GM21381 (cell line): ENCODE data around the gene DMD.
"Not testable (repeated sequence)": the region's sequence is repeated elsewhere in the genome, so short reads cannot be mapped to it uniquely, and the experiment has no call there.

Experiments used
- ATAC-seq: cut with Tn5 transposase; IDR thresholded peaks from one replicate; pipeline ENCODE4 v1.9.1; 2021; ENCODE audit warnings: mild to moderate bottlenecking, moderate library complexity; ENCODE audit not compliant: unreplicated experiment

The DMD gene

DNA sequence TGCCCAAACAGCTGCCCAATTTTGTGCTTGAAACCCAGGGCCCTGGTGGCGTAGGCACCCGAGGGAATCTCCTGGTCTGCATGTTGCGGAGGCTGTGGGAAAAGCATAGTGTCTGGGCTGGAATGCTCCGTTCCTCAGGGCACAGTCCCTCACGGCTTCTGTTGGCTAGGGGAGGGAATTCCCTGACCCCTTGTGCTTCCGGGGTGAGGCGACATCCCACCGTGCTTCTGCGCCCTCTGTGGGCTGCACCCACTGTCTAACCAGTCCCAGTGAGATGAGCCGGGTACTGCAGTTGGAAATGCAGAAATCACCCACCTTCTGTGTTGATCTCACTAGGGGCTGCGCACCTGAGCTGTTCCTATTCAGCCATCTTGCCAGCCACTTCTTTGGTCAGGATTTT lies 1740.1 kb downstream of the DMD start:
- no peak for ATAC-seq

DNA sequence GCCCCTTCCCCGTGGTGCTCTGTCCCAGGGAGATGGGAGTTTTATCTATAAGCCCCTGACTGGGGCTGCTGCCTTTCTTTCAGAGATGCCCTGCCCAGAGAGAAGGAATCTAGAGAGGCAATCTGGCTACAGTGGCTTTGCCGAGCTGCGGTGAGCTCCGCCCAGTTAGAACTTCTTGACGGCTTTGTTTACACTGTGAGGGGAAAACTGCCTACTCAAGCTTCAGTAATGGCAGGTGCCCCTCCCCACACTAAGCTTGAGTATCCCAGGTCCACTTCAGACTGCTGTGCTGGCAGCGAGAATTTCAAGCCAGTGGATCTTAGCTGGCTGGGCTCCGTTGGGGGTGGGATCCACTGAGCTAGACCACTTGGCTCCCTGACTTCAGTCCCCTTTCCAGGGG lies 1740.6 kb downstream of the DMD start:
- ATAC-seq = not testable (repeated sequence)

DNA sequence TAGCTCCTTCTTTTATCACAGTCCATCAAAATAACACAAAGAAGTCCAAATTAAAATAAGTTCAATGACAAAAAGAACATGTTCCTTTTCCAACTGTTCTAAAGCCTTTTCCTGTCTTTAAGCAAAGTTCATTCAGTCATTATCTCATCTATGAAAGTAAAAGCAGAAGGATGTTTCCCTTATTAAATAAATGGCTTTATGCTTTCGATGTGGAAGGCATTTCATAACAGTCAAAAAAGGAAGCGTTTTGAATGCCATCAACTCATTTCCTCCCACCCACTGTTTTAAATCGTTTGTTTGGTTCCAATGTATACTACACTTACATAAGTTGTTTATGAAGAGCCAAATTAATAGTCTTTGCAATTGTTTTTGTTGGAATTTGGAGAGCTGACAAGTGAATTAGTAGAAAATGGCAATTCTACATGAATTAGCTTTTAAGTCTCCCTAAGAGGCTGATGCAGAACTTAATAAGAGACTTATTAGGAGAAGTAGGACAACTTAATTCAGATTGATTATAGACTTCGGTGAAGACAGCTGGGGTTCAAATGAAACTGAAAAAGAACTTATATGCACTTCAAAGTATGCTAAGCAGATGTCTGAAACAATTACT lies 1746.9 kb downstream of the DMD start:
- no peak for ATAC-seq

DNA sequence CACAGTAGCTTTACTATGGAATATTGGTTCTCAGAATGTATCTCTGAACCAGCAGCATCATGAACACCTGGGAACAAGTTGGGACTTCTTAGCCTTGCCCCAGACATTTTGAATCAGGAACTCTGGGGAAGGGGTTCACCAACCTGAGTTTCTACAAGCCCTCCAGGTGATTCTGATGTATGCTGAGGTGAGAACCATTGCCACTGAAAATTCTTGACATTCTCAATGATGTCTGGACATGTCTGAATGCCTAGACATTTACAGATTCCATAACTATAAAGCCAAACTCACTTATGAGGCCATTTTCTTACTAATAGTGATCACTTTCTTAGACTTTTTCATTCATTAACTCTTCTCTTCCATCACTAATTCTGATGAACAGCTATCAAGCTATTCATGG lies 1750.1 kb downstream of the DMD start:
- no peak for ATAC-seq

DNA sequence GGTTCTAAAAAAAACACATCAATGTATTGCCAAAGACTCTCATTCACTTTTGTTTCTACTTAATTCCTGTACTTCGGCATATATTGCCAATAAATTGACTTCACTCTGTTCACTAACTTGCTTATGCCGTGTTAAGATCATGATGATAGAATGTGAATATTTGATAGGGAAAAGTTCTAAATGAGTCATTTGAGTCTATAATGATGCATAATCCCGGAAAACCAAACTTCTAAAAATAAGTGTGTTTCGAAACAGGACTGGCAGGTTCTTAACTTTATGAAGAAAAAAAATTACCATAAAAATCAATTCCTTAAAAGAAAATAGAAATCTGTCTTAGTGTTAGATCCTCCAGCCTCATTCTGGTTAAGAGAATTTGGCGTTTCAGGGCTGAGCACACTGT lies 1752.0 kb downstream of the DMD start:
- no peak for ATAC-seq

DNA sequence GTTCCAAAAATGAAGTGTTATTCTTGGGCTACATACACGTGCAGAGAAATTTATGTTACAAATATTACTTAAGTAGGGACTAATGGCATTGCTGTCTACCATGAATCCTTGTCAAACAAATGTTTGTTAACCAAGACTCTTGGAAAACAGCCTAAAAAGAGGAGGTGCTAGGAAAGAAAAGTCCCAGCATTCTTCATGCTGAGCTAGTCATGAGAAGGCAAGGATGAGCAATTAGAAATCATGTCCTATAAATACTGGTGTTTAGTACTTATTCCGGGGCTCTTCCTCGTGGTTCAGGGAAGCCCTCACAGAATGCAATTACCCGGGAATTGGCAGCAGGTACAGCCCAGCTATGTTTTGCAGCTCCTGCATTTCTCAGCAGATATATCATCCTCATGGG lies 1761.4 kb downstream of the DMD start:
- ATAC-seq = no peak

DNA sequence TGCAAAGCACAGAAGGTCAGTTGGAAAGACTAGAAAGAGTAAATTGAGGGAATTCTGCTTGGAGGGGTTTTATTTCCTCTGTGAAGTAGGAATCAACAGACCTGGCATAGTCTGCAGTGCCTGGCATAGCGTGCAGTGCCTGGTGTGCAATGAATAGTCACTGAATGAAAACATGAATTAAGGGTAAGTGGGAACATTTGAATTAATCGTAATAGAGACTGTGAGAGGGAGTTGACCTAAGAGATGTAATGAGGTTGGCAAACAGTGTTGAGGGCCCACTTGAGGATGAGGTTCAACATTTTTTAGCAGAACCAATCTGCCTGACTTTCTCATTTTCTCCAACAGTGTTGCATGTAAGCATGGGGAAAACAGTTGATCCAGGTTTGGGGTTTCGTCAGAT lies 1762.3 kb downstream of the DMD start:
- ATAC-seq = no peak

DNA sequence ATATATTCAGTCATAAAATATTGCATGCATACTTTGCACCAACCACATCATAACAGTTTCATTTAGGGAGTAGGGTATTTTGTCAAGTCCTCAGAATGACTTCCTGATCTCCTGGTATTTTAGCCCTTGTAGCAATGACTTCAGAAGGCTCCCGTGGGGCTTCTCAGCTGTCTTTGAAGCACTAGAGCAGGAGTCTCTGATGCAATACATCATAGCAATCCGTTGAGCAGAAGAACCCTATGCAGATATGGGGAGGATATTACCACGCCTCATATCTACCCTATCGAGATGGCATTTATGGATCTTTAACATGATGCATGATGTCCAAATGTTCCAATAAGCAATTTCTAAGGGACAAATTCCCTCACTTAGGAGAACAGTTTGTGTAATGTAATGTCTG lies 1765.8 kb downstream of the DMD start:
- ATAC-seq = no peak

DNA sequence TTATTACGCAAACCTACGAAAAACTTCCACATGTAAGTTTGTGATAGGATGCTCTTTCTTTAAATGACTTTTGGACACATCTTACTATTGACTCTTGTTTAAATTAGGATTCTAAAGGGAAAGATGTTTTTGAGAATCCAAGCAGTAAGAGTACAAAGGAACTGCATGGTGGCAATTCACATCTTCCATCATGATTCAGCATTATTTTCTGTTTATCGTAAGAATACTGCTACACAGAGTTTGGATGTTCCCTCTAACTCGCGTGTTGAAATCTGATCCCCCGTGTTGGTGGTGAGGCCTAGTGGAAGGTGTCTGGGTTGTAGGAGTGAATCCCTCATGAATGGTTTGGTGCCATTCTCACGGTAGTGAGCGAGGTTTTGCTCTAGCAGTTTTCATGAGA lies 1767.7 kb downstream of the DMD start:
- ATAC-seq = no peak

DNA sequence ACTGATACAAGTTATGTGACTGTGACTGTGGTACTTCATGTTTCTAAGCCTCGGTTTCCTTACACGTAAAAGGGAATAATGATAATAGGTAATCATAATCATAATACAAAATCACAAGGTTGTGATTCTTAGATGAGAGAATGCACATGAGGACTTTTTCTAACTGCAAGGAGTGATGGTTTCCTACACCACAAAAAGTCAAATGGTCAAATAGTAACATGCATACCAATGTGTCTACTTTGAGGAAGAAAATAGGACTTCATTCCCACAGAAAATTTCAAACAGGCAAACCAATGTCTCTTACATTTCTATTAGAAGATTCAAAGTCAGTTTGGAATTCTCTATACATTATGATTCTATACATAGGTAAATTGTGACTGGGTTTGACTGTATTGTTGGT lies 1770.8 kb downstream of the DMD start:
- ATAC-seq = no peak

DNA sequence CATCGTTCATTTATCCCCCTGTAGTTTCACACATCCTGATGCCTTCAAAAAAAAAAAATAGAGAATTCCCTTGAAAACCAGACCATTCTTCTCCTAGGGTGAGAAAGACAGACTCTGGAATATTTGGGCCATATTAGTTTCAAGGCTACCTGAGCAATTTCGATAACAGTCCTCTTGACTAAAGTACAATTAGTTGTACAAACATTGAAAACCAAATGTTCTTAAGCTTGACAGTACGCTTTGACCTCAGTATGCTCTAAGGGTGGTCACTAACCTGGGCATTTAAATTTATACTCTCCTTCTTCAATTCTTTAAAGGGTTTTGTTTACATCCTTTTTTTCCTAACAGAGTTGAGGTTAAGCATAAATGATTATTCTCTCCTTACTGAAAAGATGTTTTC lies 1774.9 kb downstream of the DMD start:
- ATAC-seq = no peak

DNA sequence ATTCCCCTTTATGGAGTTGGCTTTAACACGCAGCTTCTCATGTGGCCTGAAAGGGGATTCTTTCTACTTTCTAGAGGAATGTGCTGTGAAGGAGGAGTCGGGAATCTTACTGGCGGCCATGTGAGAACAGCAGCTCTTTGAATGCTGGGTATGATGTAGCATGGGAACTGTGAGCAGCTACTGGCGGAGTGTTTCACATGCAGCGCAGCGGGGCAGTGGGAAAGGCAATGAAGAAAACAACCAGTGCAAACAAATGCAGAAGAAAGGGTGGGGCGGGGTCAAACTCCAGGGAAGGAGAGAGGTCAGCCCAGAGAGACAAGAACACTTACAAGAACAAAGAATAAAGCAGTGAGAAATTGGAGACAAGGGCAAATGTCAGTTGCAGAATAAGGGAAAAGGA lies 1775.8 kb downstream of the DMD start:
- ATAC-seq = no peak

DNA sequence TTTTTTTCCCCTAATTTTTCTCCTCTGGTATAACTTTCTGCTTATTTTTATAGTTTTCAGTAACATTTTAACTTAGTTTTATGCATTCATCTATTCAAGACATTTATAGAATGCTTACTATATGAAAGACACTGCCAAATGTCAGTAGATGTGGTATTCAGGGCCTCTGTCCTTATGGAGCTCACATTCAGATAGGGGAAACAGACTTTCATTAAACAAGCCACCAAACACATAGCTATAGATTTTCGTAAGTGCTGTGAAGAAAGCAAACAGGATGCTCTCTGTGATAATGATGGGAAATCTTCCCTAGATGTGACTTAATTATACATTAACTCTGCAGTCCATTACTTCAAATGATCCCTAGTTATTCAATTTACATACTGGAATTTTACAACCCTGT lies 1777.5 kb downstream of the DMD start:
- no peak for ATAC-seq

DNA sequence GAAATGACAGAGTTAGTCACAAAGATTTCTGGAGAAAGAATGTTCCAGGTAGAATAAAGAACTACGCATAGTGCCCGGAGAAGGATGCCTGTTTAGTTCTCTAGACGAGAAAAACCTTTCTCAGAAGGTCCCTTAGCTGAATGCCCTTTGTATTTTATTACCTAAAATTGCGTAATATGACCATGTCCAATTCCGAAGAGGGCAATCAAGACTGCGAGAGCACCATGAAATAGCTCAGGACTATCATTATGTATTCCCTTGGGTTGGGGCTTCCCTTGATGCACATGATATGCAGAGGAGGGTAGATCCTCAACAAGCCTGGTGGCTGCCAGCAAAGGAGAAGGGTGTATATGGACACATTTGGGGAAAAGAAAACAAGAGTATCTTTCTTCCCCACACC lies 1781.4 kb downstream of the DMD start:
- ATAC-seq = no peak

DNA sequence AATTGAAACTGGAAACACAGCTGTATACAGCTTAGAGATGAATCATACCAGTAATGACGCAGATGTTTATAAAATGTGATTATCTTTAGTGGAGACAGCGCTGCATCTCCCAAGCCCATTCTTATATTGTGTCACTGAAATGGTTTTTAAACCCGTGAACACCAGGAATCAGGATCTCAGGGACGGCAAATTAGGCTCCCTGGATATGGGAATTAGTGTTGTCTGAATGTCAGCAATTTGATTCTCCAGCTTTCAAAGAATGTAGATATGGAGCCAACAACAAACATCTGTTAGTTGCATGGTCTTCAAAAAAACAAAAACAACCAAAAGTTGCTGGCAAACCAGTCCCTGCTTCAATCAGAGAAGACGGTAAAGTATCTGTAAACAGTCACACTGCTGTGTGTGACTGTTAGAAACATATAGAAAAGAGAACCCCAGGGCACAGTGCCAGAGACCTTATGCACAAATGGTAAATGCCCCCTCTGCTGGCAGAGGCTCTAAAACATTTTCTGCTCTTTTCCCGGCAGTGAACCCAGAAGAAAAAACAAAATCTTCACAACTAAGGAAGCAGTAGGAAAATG lies 1787.7 kb downstream of the DMD start:
- ATAC-seq = no peak

DNA sequence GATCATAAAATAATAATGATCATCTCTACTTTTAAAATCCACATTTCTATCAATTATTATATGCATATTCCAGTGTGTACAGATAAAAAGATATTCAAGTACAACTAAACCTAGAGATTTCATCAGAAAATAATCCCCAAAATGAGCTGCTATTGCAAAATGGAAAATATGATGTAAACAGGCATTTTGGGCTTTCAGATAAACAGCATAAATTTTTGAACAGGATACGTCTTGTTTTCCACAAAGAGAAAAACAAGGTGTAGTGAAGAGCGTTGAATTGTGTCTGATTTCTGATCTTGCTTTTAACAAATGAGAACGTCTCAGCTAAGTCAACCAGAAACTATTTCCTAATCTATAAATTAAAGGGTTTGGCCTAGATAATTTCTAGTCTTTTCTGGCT lies 1789.9 kb downstream of the DMD start:
- no peak for ATAC-seq

DNA sequence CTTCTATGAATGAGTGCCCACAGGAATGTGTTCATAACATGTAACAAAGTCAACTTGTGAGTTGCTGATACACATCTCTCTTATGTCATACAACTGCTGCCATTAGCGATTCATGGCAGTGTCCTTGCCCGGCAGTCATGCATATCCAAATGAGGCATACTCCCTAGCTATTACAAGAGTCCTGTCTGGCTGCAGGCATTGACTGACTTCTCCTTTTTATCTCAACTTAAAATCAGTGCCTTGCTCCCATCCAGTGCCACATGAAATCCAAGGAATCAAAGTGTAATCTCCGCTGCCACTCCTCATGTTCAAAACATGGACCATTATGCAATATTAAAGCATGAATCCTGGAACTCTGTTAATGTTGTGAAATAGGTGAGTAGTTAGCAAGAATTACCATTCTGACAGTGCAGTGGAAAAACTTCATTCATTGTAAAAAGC lies 1790.6 kb downstream of the DMD start:
- no peak for ATAC-seq

DNA sequence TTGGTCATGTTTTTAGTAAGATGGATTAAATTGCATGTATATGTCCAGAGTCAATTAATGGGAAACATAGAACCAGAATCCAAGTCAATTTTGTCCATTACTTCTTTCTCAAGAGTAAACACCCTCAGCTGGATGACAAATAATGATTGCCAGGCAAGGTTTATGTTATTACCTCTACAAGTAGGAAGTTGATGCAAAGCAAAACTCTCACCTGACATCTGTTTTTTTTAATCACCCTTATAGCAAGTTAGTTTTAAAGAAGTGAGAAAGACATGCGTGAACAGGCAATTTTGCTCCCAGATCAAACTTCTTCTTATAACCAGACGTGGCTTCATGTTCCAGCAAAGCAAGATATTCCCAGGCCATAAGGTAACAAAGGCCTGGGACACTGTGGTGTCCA lies 1791.0 kb downstream of the DMD start:
- ATAC-seq = no peak

DNA sequence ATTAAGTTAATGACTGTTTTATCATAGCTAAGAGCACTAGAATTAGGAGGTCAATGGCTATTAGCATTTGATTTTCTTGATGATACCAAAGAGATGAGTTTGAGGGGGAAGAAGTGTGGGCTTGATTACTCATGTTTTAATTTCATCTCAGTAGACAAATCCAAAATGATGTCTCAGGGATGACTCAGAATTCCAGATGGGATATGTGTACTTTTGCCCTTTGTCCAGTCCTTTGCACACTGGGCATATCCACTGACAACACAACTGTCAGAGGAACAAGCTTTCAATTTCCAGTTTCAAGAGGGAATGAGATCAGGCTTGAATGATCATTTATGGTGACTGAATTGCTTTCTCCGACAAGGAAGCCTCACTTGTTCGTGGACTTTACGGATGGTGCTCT lies 1814.2 kb downstream of the DMD start:
- no peak for ATAC-seq

DNA sequence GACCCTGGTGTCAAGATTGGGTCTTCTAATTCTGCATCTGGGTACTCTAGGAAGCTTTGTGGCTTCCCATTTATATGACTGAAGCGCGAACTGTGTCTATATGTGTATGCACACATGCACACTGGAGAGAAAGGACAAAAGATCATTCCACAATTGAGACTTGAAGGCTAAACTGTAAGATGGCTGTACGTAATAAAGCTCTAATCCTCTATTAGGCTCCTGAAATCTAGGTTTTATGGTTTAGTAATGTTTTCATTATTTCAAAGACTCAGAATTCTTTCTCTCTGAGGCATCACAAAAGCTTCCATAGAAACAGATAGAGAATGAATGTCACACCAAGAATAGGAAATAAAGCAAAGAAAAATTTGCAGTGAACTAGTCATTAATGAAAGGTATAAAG lies 1818.8 kb downstream of the DMD start:
- ATAC-seq = no peak

DNA sequence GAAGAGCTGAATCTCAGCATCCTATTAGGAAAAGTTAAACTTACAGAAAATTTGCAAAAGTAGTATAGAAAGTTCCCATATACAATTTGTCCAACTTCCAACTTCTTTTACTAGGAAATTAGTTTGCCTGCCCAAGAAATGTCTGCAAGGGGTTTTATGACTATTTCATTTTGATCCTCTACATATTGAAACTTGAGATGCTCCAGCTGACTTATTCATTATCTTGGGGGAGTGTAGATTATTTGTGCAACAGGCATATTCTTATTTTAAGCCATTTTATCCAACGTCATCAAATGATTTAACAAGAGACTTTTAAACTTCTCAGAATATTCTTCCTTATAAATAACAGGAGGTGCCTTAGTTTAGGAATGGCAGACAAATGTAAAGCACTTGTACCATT lies 1822.4 kb downstream of the DMD start:
- no peak for ATAC-seq

DNA sequence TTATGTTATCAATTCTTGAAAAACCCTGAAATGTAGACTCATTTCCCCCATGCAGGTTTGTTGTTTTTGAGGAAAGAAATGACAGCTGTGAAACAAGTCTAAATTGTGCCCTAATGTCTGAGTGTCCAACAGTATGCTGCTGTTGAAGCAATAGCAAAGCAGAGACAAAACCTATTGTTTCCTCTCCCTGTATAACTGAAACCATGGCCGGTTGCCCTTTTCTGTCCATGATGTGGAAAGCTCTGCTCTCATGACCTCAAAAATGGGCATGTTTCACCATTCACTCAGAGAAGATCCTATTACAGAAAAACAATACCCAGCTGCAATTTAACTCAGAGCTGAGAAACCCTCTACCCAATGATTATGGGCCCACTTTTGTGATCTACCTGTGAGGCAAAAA lies 1826.9 kb downstream of the DMD start:
- no peak for ATAC-seq

DNA sequence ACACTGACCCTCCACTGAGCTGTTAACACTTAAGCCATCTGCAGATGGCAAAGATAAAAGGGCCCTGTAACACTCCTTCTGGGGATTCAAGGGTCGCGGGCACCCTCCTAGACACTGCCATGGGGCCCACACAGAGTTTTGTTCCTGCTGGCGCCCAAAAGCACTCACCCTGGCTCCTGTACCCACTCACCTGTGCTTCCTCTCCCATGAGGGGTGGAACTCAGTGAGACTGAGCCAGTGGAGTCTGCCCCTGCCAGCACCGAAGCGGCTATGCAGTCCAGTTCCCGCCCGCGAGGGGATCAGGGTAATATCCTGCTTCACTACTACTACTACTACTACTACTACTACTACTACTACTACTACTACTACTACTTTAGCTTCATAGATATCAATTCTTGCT lies 1827.4 kb downstream of the DMD start:
- no peak for ATAC-seq
